OCI-LY3 (cell line): ENCODE results near the gene MAK.

Experiments used
- CTCF ChIP-seq: fragments of 200-600, 300-600 bp; sonication (generic); IDR thresholded peaks from 2 replicates; pipeline ENCODE4 v1.5.1; 2014; ENCODE audit warnings: antibody characterized with exemption, low read length, low read depth
- EZH2phosphoT487 ChIP-seq: fragments of 200-600 bp; shearing (Covaris generic); IDR thresholded peaks from 2 replicates; pipeline ENCODE4 v1.6.1; 2018; ENCODE audit warnings: antibody characterized with exemption, mixed run types, low read depth

DNA sequence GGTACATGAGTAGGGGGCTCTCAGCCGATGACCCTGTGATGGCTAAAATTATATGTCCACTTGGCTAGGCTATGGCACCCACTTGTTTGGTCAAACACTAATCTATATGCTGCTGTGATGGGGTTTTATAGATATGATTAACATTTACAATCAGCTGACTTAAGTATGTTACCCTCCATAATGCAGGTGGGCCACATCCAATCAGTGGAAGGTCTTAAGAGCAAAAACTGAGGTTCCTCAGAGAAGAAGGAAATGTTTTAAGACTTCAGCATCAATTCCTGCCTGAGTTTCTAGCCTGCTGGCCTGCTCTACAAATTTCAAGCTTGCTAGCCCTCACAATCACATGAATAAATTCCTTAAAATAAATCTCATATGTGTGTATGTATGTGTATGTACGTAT, 18.9 kb upstream of the MAK start:
- TF ChIP-seq CTCF (no peak), EZH2phosphoT487 (no peak)
